Hepatocyte (in vitro differentiated cells): Measurements from ENCODE around the gene NKAIN1.

Source experiments
- CTCF ChIP-seq: fragments of 200-600 bp; sonication (generic); IDR thresholded peaks from 2 replicates; pipeline ENCODE4 v1.5.1; 2016; ENCODE audit warnings: antibody characterized with exemption, mild to moderate bottlenecking; ENCODE audit not compliant: poor library complexity
- EZH2 ChIP-seq: fragments of 200-600 bp; sonication (generic); IDR thresholded peaks from 2 replicates; pipeline ENCODE4 v1.6.1; 2016; ENCODE audit warnings: antibody characterized with exemption, mild to moderate bottlenecking, borderline replicate concordance

- TF ChIP-seq CTCF = no peak
- TF ChIP-seq EZH2 = no peak
Measured at GRCh38 chr1:31272369-31272768, 32.7 kb upstream of the NKAIN1 start.
